IMR-90 (cell line): ENCODE measurements around the gene ORC6. TPM values are rescaled to one million over a fixed set of nuclear protein-coding genes. Genes with fewer than 3 reads are reported as not detected.
A peak's percentile ranks its signal among the peaks of the same experiment; 100 is the strongest.

Experiments
- MAZ ChIP-seq: IDR thresholded peaks from 2 replicates; pipeline ENCODE4 v1.6.1; 2012; ENCODE audit warnings: low read depth, mild to moderate bottlenecking, low read length, improper control_type of control experiment, moderate library complexity, borderline replicate concordance
- MXI1 ChIP-seq: IDR thresholded peaks from 2 replicates; pipeline ENCODE4 v1.6.1; 2012; ENCODE audit warnings: low read depth, mild to moderate bottlenecking, low read length, moderate library complexity, borderline replicate concordance
- polyA plus RNA-seq, 3 experiments: library from polyadenylated mRNA; depleted of rRNA; stranded (reverse); fragments of >200 nt; gene quantifications; 2 replicates each; pipeline ENCODE4 v1.2.3, GENCODE V29; 2012; ENCODE audit warnings: low replicate concordance in 1 of 3
- total RNA-seq: library from RNA; depleted of rRNA; stranded (reverse); fragments of >200 nt; gene quantifications from 2 replicates; pipeline ENCODE4 v1.2.3, GENCODE V29; 2012
- TF ChIP-seq, protein P1 (sequence below): conservative IDR thresholded peaks from 2 replicates; pipeline ENCODE4 v1.5.1; 2012; ENCODE audit warnings: mild to moderate bottlenecking, low read depth, low read length, improper control_type of control experiment

ORC6 gene
- total and polyA plus RNA-seq, 2 of the 4 experiments (the other 2 are of a cell fraction), result 9.0 to 15.9 TPM

DNA sequence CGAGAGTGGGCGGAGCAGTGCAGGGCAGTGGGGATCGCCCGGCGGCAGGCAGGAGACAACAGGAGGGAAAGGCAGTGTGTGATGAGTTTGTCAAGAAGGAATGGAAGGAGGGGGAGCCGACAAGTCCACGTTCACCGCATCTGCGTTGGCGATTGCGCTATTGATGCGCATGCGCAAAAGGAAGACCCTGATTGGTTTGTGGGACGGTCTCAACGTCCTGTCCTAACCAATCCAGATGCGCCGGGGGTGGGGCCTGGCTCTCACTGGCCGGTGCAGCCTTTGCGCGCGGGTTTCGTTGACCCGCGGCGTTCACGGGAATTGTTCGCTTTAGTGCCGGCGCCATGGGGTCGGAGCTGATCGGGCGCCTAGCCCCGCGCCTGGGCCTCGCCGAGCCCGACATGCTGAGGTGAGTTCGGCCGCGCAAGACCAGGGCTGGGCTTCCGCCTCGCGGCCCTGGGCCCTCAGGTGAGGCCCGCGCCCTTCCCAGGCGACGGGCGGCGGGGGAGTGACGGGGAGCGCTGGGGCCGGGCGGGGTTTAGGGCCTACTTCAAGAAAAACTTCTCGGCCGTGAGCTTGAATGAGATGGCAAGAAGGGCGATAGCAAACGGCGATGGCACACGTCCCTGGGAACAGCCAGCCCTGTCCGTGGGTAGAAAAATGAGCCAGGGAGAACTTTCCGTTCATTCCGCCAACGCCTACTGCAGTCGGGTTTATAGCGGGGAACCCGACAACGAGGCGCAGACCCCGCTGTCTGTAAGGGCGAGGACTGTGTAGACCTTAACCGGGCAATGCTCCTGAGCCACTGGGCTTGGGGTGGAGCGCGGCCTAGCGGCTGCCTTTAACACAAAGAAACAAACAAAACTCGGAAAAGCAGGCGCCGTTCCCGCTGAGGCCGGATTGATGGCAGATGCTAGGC, at the start of gene ORC6 (continued):
- TF ChIP-seq MXI1 (peak; percentile 99), MAZ (no peak)
- TF ChIP-seq, protein P1, sequence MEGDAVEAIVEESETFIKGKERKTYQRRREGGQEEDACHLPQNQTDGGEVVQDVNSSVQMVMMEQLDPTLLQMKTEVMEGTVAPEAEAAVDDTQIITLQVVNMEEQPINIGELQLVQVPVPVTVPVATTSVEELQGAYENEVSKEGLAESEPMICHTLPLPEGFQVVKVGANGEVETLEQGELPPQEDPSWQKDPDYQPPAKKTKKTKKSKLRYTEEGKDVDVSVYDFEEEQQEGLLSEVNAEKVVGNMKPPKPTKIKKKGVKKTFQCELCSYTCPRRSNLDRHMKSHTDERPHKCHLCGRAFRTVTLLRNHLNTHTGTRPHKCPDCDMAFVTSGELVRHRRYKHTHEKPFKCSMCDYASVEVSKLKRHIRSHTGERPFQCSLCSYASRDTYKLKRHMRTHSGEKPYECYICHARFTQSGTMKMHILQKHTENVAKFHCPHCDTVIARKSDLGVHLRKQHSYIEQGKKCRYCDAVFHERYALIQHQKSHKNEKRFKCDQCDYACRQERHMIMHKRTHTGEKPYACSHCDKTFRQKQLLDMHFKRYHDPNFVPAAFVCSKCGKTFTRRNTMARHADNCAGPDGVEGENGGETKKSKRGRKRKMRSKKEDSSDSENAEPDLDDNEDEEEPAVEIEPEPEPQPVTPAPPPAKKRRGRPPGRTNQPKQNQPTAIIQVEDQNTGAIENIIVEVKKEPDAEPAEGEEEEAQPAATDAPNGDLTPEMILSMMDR, result peak; percentile 64
